ENCODE measurements around the gene WDFY4.

The WDFY4 gene

GRCh38 chr10:48776528-48776927 is 91.9 kb downstream of the WDFY4 start (continued):
- TF ChIP-seq REST (tag by site-specific recombination; IDR thresholded peaks at IDR 0.05) (no peak), ZBTB20 (tag by site-specific recombination; IDR thresholded peaks at IDR 0.05) (no peak), ZNF571 (tag by site-specific recombination; IDR thresholded peaks at IDR 0.05) (no peak), PRDM1 (tag by site-specific recombination; IDR thresholded peaks at IDR 0.05) (no peak), ZNF555 (tag by site-specific recombination; conservative IDR thresholded peaks at IDR 0.05) (no peak), ZBTB10 (tag by site-specific recombination; IDR thresholded peaks at IDR 0.05) (no peak), ELK4 (IDR thresholded peaks at IDR 0.05; ENCODE audit: borderline replicate concordance, low read depth, low read length) (no peak), PATZ1 (tag by site-specific recombination; IDR thresholded peaks at IDR 0.05) (no peak), KLF7 (tag by site-specific recombination; IDR thresholded peaks at IDR 0.05; ENCODE audit: borderline replicate concordance) (no peak), PBX3 (CRISPR knock-in tag; IDR thresholded peaks at IDR 0.05) (no peak)

- no peaks in the 10 kb centered on the region for H3K4me1 ChIP-seq (ENCODE audit: control insufficient read depth, insufficient read depth, low read length)
- no peak overlapping the region for H3K27ac ChIP-seq (ENCODE audit: extremely low read depth, low read depth, low read length)
- H3K36me3 ChIP-seq (ENCODE audit: control insufficient read depth in 2 of 2, insufficient read depth in 1 of 2, low read length in 2 of 2) = no peaks in the 10 kb centered on the region
- no peaks in the 10 kb centered on the region for H3K9me3 ChIP-seq (ENCODE audit: control insufficient read depth, insufficient read depth, low read depth, low read length)
- H3K4me3 ChIP-seq (ENCODE audit: low read depth, low read length) = no peak overlapping the region
- TF ChIP-seq ATF2 (tag by site-specific recombination; IDR thresholded peaks at IDR 0.05; ENCODE audit: low read depth) (no peak), ZNF639 (tag by site-specific recombination; IDR thresholded peaks at IDR 0.05) (no peak), ZNF37A (tag by site-specific recombination; IDR thresholded peaks at IDR 0.05) (no peak), HOXC10 (CRISPR knock-in tag; IDR thresholded peaks at IDR 0.05) (no peak)
- CTCF ChIA-PET = no interaction called here
- POLR2A ChIA-PET = no interaction called here
Observed at GRCh38 chr10:48777110-48777509, 92.4 kb downstream of the WDFY4 start.

Measured in HEK293 (cell line).